Umbilical cord (tissue), 2 donors: ENCODE measurements around the gene TMEM256. TPM values are rescaled to one million over a fixed set of nuclear protein-coding genes. Genes with fewer than 3 reads are reported as not detected.

Experiments
- DNase-seq: peaks from one replicate; pipeline ENCODE4 v3.0.0-alpha.2; 2015; ENCODE audit warnings: low spot score
- total RNA-seq: library from RNA; depleted of rRNA; stranded (reverse); fragments of >200 nt; gene quantifications from one replicate; pipeline ENCODE4 v1.2.3, GENCODE V29; 2014; ENCODE audit warnings: low replicate concordance; ENCODE audit not compliant: insufficient read depth

TMEM256 gene
- total RNA-seq, 1 donor from 2014 or later: 89.3 TPM

DNA sequence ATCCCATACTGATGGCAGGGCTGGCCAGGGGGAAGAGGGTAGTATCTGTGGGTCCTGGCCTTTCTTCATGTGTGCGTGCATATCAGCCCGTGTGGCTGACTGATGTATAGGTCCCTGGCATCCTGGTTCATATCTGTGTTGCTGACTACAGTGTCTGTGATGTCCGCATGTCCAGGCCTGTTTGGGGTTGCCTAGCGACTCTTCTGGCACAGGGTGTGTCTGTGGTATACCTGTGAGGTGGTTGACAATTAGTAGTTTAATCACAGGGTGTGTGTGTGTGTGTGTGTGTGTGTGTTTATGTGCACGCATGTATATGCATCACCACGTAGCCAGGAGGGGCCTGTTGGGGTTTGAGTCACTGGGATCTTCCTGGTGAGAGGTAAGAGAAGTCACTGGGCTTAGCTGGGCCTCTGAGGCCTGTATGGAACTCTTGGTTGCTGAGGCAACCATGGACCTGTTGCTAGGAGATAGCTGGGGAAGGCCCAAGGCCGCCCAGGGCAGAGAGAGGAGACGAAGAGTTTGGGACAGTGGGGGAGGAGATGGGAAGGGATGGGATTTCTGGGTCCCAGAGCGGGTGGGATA, 49.5 kb downstream of the TMEM256 start:
- DNase-seq: peak; percentile 93

Other genes starting within 250 kb of the TMEM256 start
- gene ASGR1, start 224.7 kb downstream of the TMEM256 start, total RNA-seq: 1.2 TPM
- gene DLG4, start 184.3 kb downstream of the TMEM256 start, total RNA-seq: 18.3 TPM
- 147 TPM for gene ACADVL, start 184.2 kb downstream of the TMEM256 start, total RNA-seq
- gene DVL2, start 169.6 kb downstream of the TMEM256 start, total RNA-seq: 64.8 TPM
- gene PHF23, start 164.6 kb downstream of the TMEM256 start, total RNA-seq: 29.1 TPM
- 240 TPM for gene GABARAP, start 161.6 kb downstream of the TMEM256 start, total RNA-seq
- 15.4 TPM for gene CTDNEP1, start 152.4 kb downstream of the TMEM256 start, total RNA-seq
- gene ELP5, start 151.9 kb downstream of the TMEM256 start, total RNA-seq: 13.7 TPM
- gene CLDN7, start 141.6 kb downstream of the TMEM256 start, total RNA-seq: 14.2 TPM
- 7.7 TPM for gene SLC2A4, start 122.4 kb downstream of the TMEM256 start, total RNA-seq
- gene YBX2, start 109.5 kb downstream of the TMEM256 start, total RNA-seq: 0.96 TPM
- gene EIF5A, start 96.5 kb downstream of the TMEM256 start, total RNA-seq: 136 TPM
- 20.5 TPM for gene GPS2, start 88.7 kb downstream of the TMEM256 start, total RNA-seq
- 35.6 TPM for gene NEURL4, start 74.8 kb downstream of the TMEM256 start, total RNA-seq
- 5.3 TPM for gene ACAP1, start 67.6 kb downstream of the TMEM256 start, total RNA-seq
- 18.3 TPM for gene KCTD11, start 51.9 kb downstream of the TMEM256 start, total RNA-seq
- not detected for gene TMEM95, start 48.9 kb downstream of the TMEM256 start, total RNA-seq
- gene TNK1, start 23.0 kb downstream of the TMEM256 start, total RNA-seq: 12.8 TPM
- 21.9 TPM for gene PLSCR3, start 9.6 kb downstream of the TMEM256 start, total RNA-seq
- gene NLGN2, start 3.7 kb upstream of the TMEM256 start, total RNA-seq: 4.8 TPM
- gene SPEM1, start 16.2 kb upstream of the TMEM256 start, total RNA-seq: not detected
- gene SPEM2, start 21.5 kb upstream of the TMEM256 start, total RNA-seq: not detected
- 0.96 TPM for gene SPEM3, start 24.8 kb upstream of the TMEM256 start, total RNA-seq
- gene TMEM102, start 31.3 kb upstream of the TMEM256 start, total RNA-seq: 1.9 TPM
- gene FGF11, start 35.4 kb upstream of the TMEM256 start, total RNA-seq: 12.8 TPM
- gene CHRNB1, start 41.0 kb upstream of the TMEM256 start, total RNA-seq: 8.9 TPM
- 18.1 TPM for gene ZBTB4, start 75.5 kb upstream of the TMEM256 start, total RNA-seq
- 0.24 TPM for gene SLC35G6, start 77.3 kb upstream of the TMEM256 start, total RNA-seq
- 40.7 TPM for gene POLR2A, start 80.3 kb upstream of the TMEM256 start, total RNA-seq
- gene TNFSF12, start 145.0 kb upstream of the TMEM256 start, total RNA-seq: 14.9 TPM
- gene TNFSF13, start 154.7 kb upstream of the TMEM256 start, total RNA-seq: 7.7 TPM
- 56.6 TPM for gene SENP3, start 157.8 kb upstream of the TMEM256 start, total RNA-seq
- gene CD68, start 175.5 kb upstream of the TMEM256 start, total RNA-seq: 8.4 TPM
- gene MPDU1, start 179.8 kb upstream of the TMEM256 start, total RNA-seq: 38.0 TPM
- gene SOX15, start 186.0 kb upstream of the TMEM256 start, total RNA-seq: 1.9 TPM
- gene FXR2, start 210.8 kb upstream of the TMEM256 start, total RNA-seq: 32.7 TPM
- gene SAT2, start 223.7 kb upstream of the TMEM256 start, total RNA-seq: 39.7 TPM
- gene SHBG, start 226.0 kb upstream of the TMEM256 start, total RNA-seq: 3.9 TPM
- 2.6 TPM for gene ATP1B2, start 246.8 kb upstream of the TMEM256 start, total RNA-seq